K562 (cell line): ENCODE data around the gene SOHLH1. TPM values are rescaled to one million over a fixed set of nuclear protein-coding genes. Genes with fewer than 3 reads are reported as not detected.

Experiments used
- polyA plus RNA-seq, 8 experiments: library from polyadenylated mRNA; depleted of rRNA in 4 of 8; stranded (reverse) in 5 of 8; unstranded in 3 of 8; fragments of >200 nt; fragmentation: Nextera tagmentation in 2 of 8; fragmentation: Illumina TruSeq in 1 of 8; extraction: Ambion mirVana in 2 of 8; extraction: Trizol in 1 of 8; gene quantifications; 2 replicates each; pipeline versions ENCODE4 v1.2.1 to v1.2.3, GENCODE V29; 2011 to 2014; ENCODE audit warnings: inconsistent platforms in 1 of 8, missing spikeins in 1 of 8
- total RNA-seq, 7 experiments: library from RNA; depleted of rRNA in 6 of 7; stranded (reverse); fragments of >200 nt in 6 of 7; fragmentation: Illumina TruSeq in 2 of 7; extraction: Trizol in 2 of 7; gene quantifications; 2 replicates each; pipeline versions ENCODE4 v1.2.1 to v1.2.3, GENCODE V29; 2011 to 2021; ENCODE audit warnings: low replicate concordance in 1 of 7
- TF ChIP-seq, protein P1 (sequence below): fragments of 200-600 bp; sonication (generic); IDR thresholded peaks from one replicate; pipeline ENCODE4 v1.6.1; 2012; ENCODE audit warnings: mild to moderate bottlenecking, low read depth, low read length, inconsistent platforms

SOHLH1 gene
- total and polyA plus RNA-seq, 9 of the 15 experiments (the other 6 are each of a cell fraction or from before 2014, with no cell fraction given), result 0.17 to 0.41 (median 0.29) TPM; not detected in 6

DNA sequence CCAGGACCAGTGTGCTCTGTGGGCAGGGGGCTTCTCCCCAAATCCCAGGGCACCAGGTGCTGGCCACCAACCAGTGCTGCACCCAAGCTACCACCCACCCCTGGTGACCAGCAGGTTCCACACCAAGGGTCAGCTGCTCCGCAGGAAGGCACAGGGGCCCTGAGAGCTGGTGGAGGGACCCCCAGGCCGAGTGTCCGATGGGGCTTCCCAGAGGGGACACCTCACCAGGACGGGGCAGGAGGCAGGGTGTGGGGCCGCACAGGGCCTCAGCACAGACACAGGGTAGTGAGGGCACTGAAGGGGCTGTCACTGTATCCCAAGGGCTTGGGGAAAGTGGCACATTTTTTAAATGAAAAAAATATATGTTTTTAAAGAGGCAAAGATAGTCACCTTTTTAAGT is 18.1 kb downstream of the SOHLH1 start (continued):
- TF ChIP-seq, protein P1, sequence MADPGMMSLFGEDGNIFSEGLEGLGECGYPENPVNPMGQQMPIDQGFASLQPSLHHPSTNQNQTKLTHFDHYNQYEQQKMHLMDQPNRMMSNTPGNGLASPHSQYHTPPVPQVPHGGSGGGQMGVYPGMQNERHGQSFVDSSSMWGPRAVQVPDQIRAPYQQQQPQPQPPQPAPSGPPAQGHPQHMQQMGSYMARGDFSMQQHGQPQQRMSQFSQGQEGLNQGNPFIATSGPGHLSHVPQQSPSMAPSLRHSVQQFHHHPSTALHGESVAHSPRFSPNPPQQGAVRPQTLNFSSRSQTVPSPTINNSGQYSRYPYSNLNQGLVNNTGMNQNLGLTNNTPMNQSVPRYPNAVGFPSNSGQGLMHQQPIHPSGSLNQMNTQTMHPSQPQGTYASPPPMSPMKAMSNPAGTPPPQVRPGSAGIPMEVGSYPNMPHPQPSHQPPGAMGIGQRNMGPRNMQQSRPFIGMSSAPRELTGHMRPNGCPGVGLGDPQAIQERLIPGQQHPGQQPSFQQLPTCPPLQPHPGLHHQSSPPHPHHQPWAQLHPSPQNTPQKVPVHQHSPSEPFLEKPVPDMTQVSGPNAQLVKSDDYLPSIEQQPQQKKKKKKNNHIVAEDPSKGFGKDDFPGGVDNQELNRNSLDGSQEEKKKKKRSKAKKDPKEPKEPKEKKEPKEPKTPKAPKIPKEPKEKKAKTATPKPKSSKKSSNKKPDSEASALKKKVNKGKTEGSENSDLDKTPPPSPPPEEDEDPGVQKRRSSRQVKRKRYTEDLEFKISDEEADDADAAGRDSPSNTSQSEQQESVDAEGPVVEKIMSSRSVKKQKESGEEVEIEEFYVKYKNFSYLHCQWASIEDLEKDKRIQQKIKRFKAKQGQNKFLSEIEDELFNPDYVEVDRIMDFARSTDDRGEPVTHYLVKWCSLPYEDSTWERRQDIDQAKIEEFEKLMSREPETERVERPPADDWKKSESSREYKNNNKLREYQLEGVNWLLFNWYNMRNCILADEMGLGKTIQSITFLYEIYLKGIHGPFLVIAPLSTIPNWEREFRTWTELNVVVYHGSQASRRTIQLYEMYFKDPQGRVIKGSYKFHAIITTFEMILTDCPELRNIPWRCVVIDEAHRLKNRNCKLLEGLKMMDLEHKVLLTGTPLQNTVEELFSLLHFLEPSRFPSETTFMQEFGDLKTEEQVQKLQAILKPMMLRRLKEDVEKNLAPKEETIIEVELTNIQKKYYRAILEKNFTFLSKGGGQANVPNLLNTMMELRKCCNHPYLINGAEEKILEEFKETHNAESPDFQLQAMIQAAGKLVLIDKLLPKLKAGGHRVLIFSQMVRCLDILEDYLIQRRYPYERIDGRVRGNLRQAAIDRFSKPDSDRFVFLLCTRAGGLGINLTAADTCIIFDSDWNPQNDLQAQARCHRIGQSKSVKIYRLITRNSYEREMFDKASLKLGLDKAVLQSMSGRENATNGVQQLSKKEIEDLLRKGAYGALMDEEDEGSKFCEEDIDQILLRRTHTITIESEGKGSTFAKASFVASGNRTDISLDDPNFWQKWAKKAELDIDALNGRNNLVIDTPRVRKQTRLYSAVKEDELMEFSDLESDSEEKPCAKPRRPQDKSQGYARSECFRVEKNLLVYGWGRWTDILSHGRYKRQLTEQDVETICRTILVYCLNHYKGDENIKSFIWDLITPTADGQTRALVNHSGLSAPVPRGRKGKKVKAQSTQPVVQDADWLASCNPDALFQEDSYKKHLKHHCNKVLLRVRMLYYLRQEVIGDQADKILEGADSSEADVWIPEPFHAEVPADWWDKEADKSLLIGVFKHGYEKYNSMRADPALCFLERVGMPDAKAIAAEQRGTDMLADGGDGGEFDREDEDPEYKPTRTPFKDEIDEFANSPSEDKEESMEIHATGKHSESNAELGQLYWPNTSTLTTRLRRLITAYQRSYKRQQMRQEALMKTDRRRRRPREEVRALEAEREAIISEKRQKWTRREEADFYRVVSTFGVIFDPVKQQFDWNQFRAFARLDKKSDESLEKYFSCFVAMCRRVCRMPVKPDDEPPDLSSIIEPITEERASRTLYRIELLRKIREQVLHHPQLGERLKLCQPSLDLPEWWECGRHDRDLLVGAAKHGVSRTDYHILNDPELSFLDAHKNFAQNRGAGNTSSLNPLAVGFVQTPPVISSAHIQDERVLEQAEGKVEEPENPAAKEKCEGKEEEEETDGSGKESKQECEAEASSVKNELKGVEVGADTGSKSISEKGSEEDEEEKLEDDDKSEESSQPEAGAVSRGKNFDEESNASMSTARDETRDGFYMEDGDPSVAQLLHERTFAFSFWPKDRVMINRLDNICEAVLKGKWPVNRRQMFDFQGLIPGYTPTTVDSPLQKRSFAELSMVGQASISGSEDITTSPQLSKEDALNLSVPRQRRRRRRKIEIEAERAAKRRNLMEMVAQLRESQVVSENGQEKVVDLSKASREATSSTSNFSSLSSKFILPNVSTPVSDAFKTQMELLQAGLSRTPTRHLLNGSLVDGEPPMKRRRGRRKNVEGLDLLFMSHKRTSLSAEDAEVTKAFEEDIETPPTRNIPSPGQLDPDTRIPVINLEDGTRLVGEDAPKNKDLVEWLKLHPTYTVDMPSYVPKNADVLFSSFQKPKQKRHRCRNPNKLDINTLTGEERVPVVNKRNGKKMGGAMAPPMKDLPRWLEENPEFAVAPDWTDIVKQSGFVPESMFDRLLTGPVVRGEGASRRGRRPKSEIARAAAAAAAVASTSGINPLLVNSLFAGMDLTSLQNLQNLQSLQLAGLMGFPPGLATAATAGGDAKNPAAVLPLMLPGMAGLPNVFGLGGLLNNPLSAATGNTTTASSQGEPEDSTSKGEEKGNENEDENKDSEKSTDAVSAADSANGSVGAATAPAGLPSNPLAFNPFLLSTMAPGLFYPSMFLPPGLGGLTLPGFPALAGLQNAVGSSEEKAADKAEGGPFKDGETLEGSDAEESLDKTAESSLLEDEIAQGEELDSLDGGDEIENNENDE, result no peak
- TF ChIP-seq, all 486 proteins: peak for 0
